H1 (cell line): ENCODE measurements around the gene MACROD2. TPM values are rescaled to one million over a fixed set of nuclear protein-coding genes. Genes with fewer than 3 reads are reported as not detected.

Experiments
- CTCF ChIA-PET: fragments of 300-600 bp; sonication (Branson Sonifier 250); formaldehyde crosslinking; loops from one replicate; lab custom pipeline; 2021; ENCODE audit not compliant: partially characterized antibody; lab: Charles Lee
- POLR2A ChIA-PET: fragments of 300-600 bp; sonication (Branson Sonifier 250); formaldehyde crosslinking; loops from one replicate; lab custom pipeline; 2021; ENCODE audit warnings: inconsistent platforms; ENCODE audit not compliant: partially characterized antibody; lab: Charles Lee
- DNase-seq, 2 experiments: peaks; one replicate each; pipeline versions ENCODE4 v3.0.0 to v3.0.0-alpha.2; 2010 to 2022; ENCODE audit warnings: low spot score in 2 of 2, low read depth in 1 of 2, mixed read lengths in 1 of 2
- FAIRE-seq: peaks from 2 replicates; lab custom pipeline; 2011; peaks lifted over from hg19 to GRCh38; lab: Jason Lieb, UNC
- H2AFZ ChIP-seq: 2 replicates; pipeline ENCODE4 v1.8.1; 2012; ENCODE audit warnings: low read length, inconsistent platforms
- H2AK5ac ChIP-seq: 2 replicates; pipeline ENCODE4 v1.6.1; 2013; ENCODE audit warnings: low read depth, low read length
- H2BK120ac ChIP-seq: replicated peaks from 2 replicates; pipeline ENCODE3; 2013; ENCODE audit warnings: low read depth, low read length, inconsistent platforms
- H2BK12ac ChIP-seq: 2 replicates; pipeline ENCODE4 v1.6.1; 2013; ENCODE audit warnings: low read depth, low read length
- H2BK15ac ChIP-seq: 2 replicates; pipeline ENCODE4 v1.6.1; 2013; ENCODE audit warnings: low read length
- H2BK20ac ChIP-seq: 2 replicates; pipeline ENCODE4 v1.6.1; 2013; ENCODE audit warnings: low read length
- H2BK5ac ChIP-seq: 2 replicates; pipeline ENCODE4 v1.6.1; 2013; ENCODE audit warnings: low read depth, low read length
- H3K14ac ChIP-seq: 2 replicates; pipeline ENCODE4 v1.6.1; 2013; ENCODE audit warnings: inconsistent platforms; ENCODE audit not compliant: insufficient read length
- H3K18ac ChIP-seq: 2 replicates; pipeline ENCODE4 v1.6.1; 2013; ENCODE audit warnings: low read length; ENCODE audit errors: extremely low read depth
- H3K23ac ChIP-seq: 2 replicates; pipeline ENCODE4 v1.6.1; 2013; ENCODE audit warnings: inconsistent platforms; ENCODE audit not compliant: insufficient read length
- H3K23me2 ChIP-seq: 2 replicates; pipeline ENCODE4 v1.6.1; 2013; ENCODE audit warnings: low read depth, low read length
- H3K27ac ChIP-seq: 2 replicates; pipeline ENCODE4 v1.6.1; 2011; ENCODE audit warnings: low read depth, low read length, inconsistent platforms
- H3K27me3 ChIP-seq, 4 experiments: replicated peaks in 1 of 4; 1 replicate in 1 of 4; 2 replicates in 3 of 4; pipeline versions ENCODE4 v1.6.1 to v1.8.1; 2011 to 2013; ENCODE audit warnings: low read length in 3 of 4, mild to moderate bottlenecking in 3 of 4, inconsistent platforms in 2 of 4, mixed read lengths in 2 of 4, moderate library complexity in 1 of 4; ENCODE audit not compliant: control insufficient read depth in 3 of 4, insufficient read depth in 3 of 4; ENCODE audit errors: extremely low read depth in 1 of 4
- H3K36me3 ChIP-seq, 4 experiments: 2 replicates each; pipeline versions ENCODE4 v1.6.1 to v1.8.1; 2011 to 2013; ENCODE audit warnings: mild to moderate bottlenecking in 4 of 4, low read length in 3 of 4, moderate library complexity in 2 of 4, control low read depth in 1 of 4, inconsistent platforms in 1 of 4; ENCODE audit not compliant: insufficient read depth in 4 of 4, control insufficient read depth in 2 of 4
- H3K4ac ChIP-seq: replicated peaks from 2 replicates; pipeline ENCODE3; 2013; ENCODE audit warnings: low read length, low read depth, mixed read lengths, inconsistent platforms; ENCODE audit not compliant: insufficient read length
- H3K4me1 ChIP-seq, 4 experiments: replicated peaks in 1 of 4; 1 replicate in 1 of 4; 2 replicates in 3 of 4; pipeline versions ENCODE4 v1.6.1 to v1.8.1; 2011 to 2013; ENCODE audit warnings: low read length in 3 of 4, inconsistent platforms in 2 of 4, mixed read lengths in 1 of 4; ENCODE audit not compliant: insufficient read depth in 4 of 4, control insufficient read depth in 3 of 4
- H3K4me2 ChIP-seq, 2 experiments: 2 replicates each; pipeline versions ENCODE4 v1.6.1 to v1.8.1; 2011 to 2013; ENCODE audit warnings: low read depth in 2 of 2, low read length in 2 of 2, control low read depth in 1 of 2, inconsistent platforms in 1 of 2, mild to moderate bottlenecking in 1 of 2; ENCODE audit not compliant: insufficient read depth in 1 of 2
- H3K4me3 ChIP-seq, 4 experiments: fragments of 200-600, 300-600 bp in 1 of 4; sonication (generic), shearing (Covaris generic), sonication (Bioruptor Twin) in 1 of 4; 2 replicates each; pipeline versions ENCODE4 v1.5.1 to v1.8.1; 2011 to 2016; ENCODE audit warnings: low read length in 4 of 4, low read depth in 3 of 4, control low read depth in 2 of 4, inconsistent platforms in 2 of 4, mild to moderate bottlenecking in 2 of 4, mixed read lengths in 1 of 4, moderate library complexity in 1 of 4; ENCODE audit not compliant: insufficient read depth in 2 of 4; ENCODE audit errors: extremely low read depth in 1 of 4
- H3K56ac ChIP-seq: replicated peaks from 2 replicates; pipeline ENCODE3; 2013; ENCODE audit warnings: low read depth, mild to moderate bottlenecking, mixed read lengths, low read length, inconsistent platforms; ENCODE audit not compliant: insufficient read length
- H3K79me1 ChIP-seq: 2 replicates; pipeline ENCODE4 v1.6.1; 2013; ENCODE audit warnings: low read depth, low read length, control low read depth
- H3K79me2 ChIP-seq, 2 experiments: 2 replicates each; pipeline versions ENCODE4 v1.6.1 to v1.8.1; 2012 to 2013; ENCODE audit warnings: low read length in 2 of 2, mild to moderate bottlenecking in 2 of 2, inconsistent platforms in 1 of 2; ENCODE audit not compliant: insufficient read depth in 2 of 2, control insufficient read depth in 1 of 2
- H3K9ac ChIP-seq, 4 experiments: replicated peaks in 1 of 4; 1 replicate in 1 of 4; 2 replicates in 3 of 4; pipeline versions ENCODE4 v1.6.1 to v1.8.1; 2011 to 2013; ENCODE audit warnings: low read depth in 3 of 4, low read length in 3 of 4, control low read depth in 2 of 4, mild to moderate bottlenecking in 2 of 4, moderate library complexity in 2 of 4, inconsistent platforms in 1 of 4; ENCODE audit errors: extremely low read depth in 1 of 4
- H3K9me3 ChIP-seq, 2 experiments: 2 replicates each; pipeline versions ENCODE4 v1.6.1 to v1.8.1; 2012 to 2013; ENCODE audit warnings: mild to moderate bottlenecking in 2 of 2, moderate library complexity in 2 of 2, control low read depth in 1 of 2, inconsistent platforms in 1 of 2, low read depth in 1 of 2, low read length in 1 of 2, mixed read lengths in 1 of 2; ENCODE audit not compliant: insufficient read depth in 2 of 2
- H4K20me1 ChIP-seq, 2 experiments: replicated peaks in 1 of 2; 2 replicates each; pipeline versions ENCODE3 to v1.8.1; 2011 to 2013; ENCODE audit warnings: inconsistent platforms in 2 of 2, low read length in 2 of 2, mild to moderate bottlenecking in 1 of 2; ENCODE audit not compliant: insufficient read depth in 2 of 2, control insufficient read depth in 1 of 2
- H4K5ac ChIP-seq: 2 replicates; pipeline ENCODE4 v1.6.1; 2013; ENCODE audit warnings: low read length, low read depth, mixed read lengths, inconsistent platforms; ENCODE audit not compliant: insufficient read length
- H4K8ac ChIP-seq: 2 replicates; pipeline ENCODE4 v1.8.0; 2013; ENCODE audit warnings: mild to moderate bottlenecking, moderate library complexity, low read length, inconsistent platforms; ENCODE audit not compliant: insufficient read depth; ENCODE audit errors: extremely low read depth
- H4K91ac ChIP-seq: replicated peaks from 2 replicates; pipeline ENCODE3; 2013; ENCODE audit warnings: low read length, mixed read lengths, inconsistent platforms; ENCODE audit not compliant: insufficient read length
- CBX5 ChIP-seq: fragments of 300-800, 300-1000 bp; sonication (generic); IDR thresholded peaks from 2 replicates; pipeline ENCODE4 v1.7.1; 2016; ENCODE audit warnings: antibody characterized with exemption, low read length, low read depth
- WGBS, 2 experiments: shearing (Covaris generic) in 1 of 2; methylation state at CpG; one replicate each; pipeline versions ENCODE4 v1.1.6 to v1.1.7; 2013 to 2015; ENCODE audit warnings: low lambda C conversion rate in 2 of 2, mixed read lengths in 2 of 2, inconsistent platforms in 1 of 2, low coverage in 1 of 2, missing lambda C conversion rate in 1 of 2; ENCODE audit not compliant: insufficient replicate concordance in 2 of 2, insufficient coverage in 1 of 2, insufficient read length in 1 of 2; ENCODE audit errors: extremely low coverage in 1 of 2, missing lambda C conversion rate in 1 of 2; 5-methylcytosine and 5-hydroxymethylcytosine counted together
- polyA plus RNA-seq, 7 experiments: library from polyadenylated mRNA; depleted of rRNA in 3 of 7; stranded (reverse) in 5 of 7; unstranded in 2 of 7; fragments of >200 nt in 5 of 7; fragments of 200-250 nt in 2 of 7; gene quantifications; 1 replicate in 5 of 7; 2 replicates in 1 of 7; 4 replicates in 1 of 7; pipeline versions ENCODE4 v1.2.1 to v1.2.3, GENCODE V29; 2011 to 2013; ENCODE audit warnings: missing spikeins in 2 of 7, mixed read lengths in 2 of 7
- total RNA-seq: library from RNA; stranded (reverse); fragmentation: NEBNext Ultra II Directional; extraction: Animal tissue kit (Norgen Biotek cat#: 25700); gene quantifications from 2 replicates; pipeline ENCODE4 v1.2.1, GENCODE V29; 2021

MACROD2 gene
- total and polyA plus RNA-seq, 2 of the 8 experiments (the other 6 are each of a cell fraction or from before 2014, with no cell fraction given) = 0.70 to 3.9 TPM

GRCh38 chr20:15772826-15773225 is 1777.5 kb downstream of the MACROD2 start:
- Histone ChIP-seq H4K8ac (no peak overlapping the region), H2BK15ac (no peak overlapping the region), H3K23ac (no peak overlapping the region), H2BK12ac (no peak overlapping the region), H3K4me1 (peaks cover 0 to 2% (median 0%) of the 10 kb centered on the region in 4 experiments; a peak in 1 of 7 replicates), H3K27ac (no peak overlapping the region), H3K9me3 (no peaks in the 10 kb centered on the region), H3K18ac (no peak overlapping the region), H4K91ac (no peak overlapping the region), H3K4ac (no peak overlapping the region), H3K27me3 (no peaks in the 10 kb centered on the region), H3K23me2 (no peaks in the 10 kb centered on the region; the same call in 1 of the 2 replicates), H4K20me1 (no peaks in the 10 kb centered on the region), H3K14ac (no peak overlapping the region), H3K79me2 (no peaks in the 10 kb centered on the region), H3K9ac (no peak overlapping the region), H3K4me3 (no peak overlapping the region), H3K4me2 (no peak overlapping the region), H2BK20ac (no peak overlapping the region), H2BK5ac (no peak overlapping the region), H2BK120ac (no peak overlapping the region), H2AK5ac (no peak overlapping the region), H2AFZ (no peak overlapping the region), H3K36me3 (no peaks in the 10 kb centered on the region), H3K79me1 (no peaks in the 10 kb centered on the region), H3K56ac (no peak overlapping the region), H4K5ac (no peak overlapping the region)
- WGBS, 2 experiments = 97% methylated on average over 3 of the region's 3 CpGs; no CpG with 5 or more reads in 1 of the 2 experiments
- no peak for DNase-seq
- ChIA-PET CTCF (no interaction called here), POLR2A (no interaction called here)
- FAIRE-seq = no peak
- TF ChIP-seq CBX5 = no peak
